Measurements from ENCODE around the gene TWNK.

DNA sequence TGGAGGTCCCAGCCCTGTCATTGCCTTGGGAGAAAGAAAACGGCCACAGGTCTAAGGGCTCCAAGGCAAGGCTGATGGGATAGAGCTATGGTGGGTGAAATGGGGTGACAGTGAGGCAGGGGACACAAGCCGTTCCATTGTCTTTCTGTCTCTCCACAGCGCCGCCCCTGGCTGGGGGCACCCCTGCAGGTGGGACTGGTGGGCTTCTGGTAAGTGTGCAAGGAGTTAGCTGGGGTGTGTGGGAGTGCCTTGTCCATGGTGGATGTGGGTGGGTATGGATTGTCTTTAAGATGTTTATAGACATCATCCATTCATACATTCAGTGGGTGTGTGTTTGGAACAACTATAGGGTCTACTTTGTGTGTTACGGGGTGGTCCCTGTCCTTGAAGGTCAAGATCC, 51.1 kb downstream of the TWNK start:
- TF ChIP-seq, protein P1, sequence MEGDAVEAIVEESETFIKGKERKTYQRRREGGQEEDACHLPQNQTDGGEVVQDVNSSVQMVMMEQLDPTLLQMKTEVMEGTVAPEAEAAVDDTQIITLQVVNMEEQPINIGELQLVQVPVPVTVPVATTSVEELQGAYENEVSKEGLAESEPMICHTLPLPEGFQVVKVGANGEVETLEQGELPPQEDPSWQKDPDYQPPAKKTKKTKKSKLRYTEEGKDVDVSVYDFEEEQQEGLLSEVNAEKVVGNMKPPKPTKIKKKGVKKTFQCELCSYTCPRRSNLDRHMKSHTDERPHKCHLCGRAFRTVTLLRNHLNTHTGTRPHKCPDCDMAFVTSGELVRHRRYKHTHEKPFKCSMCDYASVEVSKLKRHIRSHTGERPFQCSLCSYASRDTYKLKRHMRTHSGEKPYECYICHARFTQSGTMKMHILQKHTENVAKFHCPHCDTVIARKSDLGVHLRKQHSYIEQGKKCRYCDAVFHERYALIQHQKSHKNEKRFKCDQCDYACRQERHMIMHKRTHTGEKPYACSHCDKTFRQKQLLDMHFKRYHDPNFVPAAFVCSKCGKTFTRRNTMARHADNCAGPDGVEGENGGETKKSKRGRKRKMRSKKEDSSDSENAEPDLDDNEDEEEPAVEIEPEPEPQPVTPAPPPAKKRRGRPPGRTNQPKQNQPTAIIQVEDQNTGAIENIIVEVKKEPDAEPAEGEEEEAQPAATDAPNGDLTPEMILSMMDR (tag by site-specific recombination; IDR thresholded peaks at IDR 0.05), result no peak
- TF ChIP-seq ZNF174 (tag by site-specific recombination; IDR thresholded peaks at IDR 0.05) (no peak), ZNF292 (tag by site-specific recombination; IDR thresholded peaks at IDR 0.05; ENCODE audit: borderline replicate concordance, low read depth) (no peak), KLF8 (tag by site-specific recombination; IDR thresholded peaks at IDR 0.05) (no peak), GLI4 (tag by site-specific recombination; IDR thresholded peaks at IDR 0.05) (no peak), ZBTB20 (tag by site-specific recombination; IDR thresholded peaks at IDR 0.05) (no peak), YY1 (tag by site-specific recombination; IDR thresholded peaks at IDR 0.05) (no peak), ZBTB49 (tag by site-specific recombination; IDR thresholded peaks at IDR 0.05; ENCODE audit: low read depth) (no peak), ZNF776 (tag by site-specific recombination; IDR thresholded peaks at IDR 0.05; ENCODE audit: borderline replicate concordance) (no peak), KLF16 (tag by site-specific recombination; IDR thresholded peaks at IDR 0.05) (no peak), ZSCAN5A (tag by site-specific recombination; IDR thresholded peaks at IDR 0.05) (no peak), ZNF18 (tag by site-specific recombination; IDR thresholded peaks at IDR 0.05) (no peak), ZNF549 (tag by site-specific recombination; IDR thresholded peaks at IDR 0.05) (no peak)
